COR-L47 (cell line): ENCODE results near the gene UVSSA.
"Not testable (repeated sequence)": the region's sequence is repeated elsewhere in the genome, so short reads cannot be mapped to it uniquely, and the experiment has no call there.

Source experiments
- DNase-seq: peaks from one replicate; lab custom pipeline; 2025; lab: John Stamatoyannopoulos, UW

Gene UVSSA

DNA sequence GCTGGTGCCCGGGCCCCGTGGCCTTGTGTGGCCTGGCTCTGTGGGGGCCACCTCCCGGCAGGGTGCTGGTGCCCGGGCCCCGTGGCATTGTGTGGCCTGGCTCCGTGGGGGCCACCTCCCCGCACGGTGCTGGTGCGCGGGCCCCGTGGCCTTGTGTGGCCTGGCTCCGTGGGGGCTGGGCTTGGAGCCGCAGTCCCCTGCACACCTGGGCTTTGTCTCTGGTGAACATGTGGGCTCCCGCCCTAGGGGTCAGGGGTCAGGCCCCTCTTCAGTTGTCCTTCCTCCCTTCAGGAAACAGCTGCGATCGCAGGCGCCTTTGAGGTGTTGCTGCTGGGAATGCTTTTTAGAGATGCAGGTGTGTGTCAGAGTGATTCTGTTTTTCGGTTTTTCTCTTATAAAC is 17.2 kb downstream of the UVSSA start:
- DNase-seq = no peak

- DNase-seq = no peak
Measured at GRCh38 chr4:1364748-1365147, 17.7 kb downstream of the UVSSA start.

DNA sequence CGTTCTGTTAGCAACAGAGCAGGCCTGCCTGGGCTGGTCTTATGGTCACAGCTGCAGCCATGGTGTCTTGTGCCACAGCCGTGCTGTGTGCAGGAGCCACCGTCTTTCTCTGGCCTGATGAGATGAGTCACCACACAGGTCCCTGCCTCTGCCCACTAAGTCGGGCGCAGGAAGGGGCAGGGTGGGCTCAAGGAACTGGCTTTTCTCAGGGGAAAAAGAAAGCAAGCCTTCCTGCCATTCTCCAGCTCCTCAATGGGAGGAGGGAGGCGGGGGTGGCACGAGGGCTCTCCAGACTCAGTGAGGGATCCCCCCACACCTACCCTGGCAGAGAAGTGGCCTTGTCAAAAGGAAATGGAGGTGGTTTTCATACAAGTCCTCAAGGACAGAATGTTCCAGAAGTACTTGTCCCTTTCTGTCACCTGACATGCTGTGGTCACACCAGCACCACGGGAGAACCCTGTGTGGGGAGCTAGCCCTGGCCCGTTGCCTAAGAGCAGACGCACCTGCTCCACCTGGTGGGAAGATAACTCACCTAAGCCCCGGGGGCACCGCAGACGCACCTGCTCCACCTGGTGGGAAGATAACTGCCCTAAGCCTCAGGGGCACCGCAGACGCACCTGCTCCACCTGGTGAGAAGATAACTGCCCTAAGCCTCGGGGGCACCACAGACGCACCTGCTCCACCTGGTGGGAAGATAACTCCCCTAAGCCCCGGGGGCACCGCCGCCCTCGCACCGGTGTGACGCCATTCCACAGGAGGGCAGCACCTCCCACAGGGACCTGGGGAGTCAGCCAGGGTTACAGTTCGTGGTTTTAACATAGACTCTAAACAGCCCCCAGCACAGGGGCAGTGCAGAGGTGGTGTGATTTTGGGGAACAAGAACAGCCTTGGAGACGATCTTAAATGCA is 18.5 kb downstream of the UVSSA start:
- DNase-seq = peak; percentile 83

GRCh38 chr4:1366371-1367229 is 19.6 kb downstream of the UVSSA start:
- DNase-seq = no peak

- DNase-seq = no peak
Measured at GRCh38 chr4:1367230-1367935, 20.4 kb downstream of the UVSSA start.

GRCh38 chr4:1367936-1368289 is 20.9 kb downstream of the UVSSA start:
- DNase-seq = no peak

DNA sequence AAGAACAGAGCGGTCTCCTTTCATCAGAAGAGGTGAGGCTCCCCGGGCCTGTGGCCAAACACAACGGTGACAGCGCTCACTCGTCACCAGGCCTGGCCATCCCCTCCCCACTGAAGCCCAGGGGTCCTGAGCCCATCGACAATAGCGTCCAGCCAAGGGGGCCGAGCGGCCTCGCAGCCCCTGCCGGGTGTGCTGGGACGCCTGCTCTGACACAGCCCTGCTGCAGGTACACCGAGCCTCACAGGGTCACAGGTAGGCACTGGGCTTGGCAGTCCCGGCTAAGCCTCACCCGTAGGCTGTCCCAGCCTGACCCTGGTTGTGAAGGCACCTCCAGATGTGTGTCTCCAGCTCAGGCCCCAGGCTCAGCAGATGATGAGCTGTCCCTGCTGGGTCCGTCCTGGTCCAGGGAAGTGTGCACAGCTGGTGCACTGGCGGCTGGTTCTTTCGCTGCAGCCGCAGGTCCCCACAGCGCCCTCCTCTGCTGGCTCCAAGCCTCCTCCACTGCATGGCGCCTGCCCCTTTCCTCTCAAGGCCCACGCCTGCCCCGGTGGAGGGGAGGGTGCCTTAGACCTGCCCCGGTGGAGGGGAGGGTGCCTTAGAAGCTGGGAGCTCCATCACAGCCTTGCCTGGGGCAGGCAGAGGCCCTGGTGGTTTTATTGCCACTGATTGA is 21.5 kb downstream of the UVSSA start:
- no peak for DNase-seq

GRCh38 chr4:1369091-1369450 is 22.1 kb downstream of the UVSSA start:
- no peak for DNase-seq

- no peak for DNase-seq
Measured at GRCh38 chr4:1369479-1370079, 22.6 kb downstream of the UVSSA start.

GRCh38 chr4:1370321-1371124 is 23.5 kb downstream of the UVSSA start:
- no peak for DNase-seq

GRCh38 chr4:1371176-1372165 is 24.5 kb downstream of the UVSSA start:
- no peak for DNase-seq

GRCh38 chr4:1372576-1372975 is 25.6 kb downstream of the UVSSA start:
- DNase-seq = not testable (repeated sequence)

GRCh38 chr4:1373892-1374705 is 27.1 kb downstream of the UVSSA start:
- DNase-seq = no peak

DNA sequence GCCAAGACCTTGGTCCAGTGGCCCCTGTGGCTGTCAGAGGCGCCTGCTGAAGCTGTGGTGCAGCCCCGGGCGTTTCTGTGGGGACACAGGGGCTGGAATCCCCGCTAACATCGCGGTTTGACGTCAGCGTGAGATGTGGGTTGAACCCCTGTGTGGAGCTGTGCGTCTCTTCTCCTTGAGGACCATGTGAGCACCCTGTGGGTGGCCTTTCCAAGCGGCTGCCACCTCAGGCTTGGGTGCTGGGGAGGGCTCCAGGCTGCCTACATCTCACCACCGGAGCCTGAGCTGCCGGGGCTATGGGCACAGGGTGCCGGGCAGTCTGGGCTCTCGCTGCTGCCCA is 27.7 kb downstream of the UVSSA start:
- no peak for DNase-seq

- no peak for DNase-seq
Measured at GRCh38 chr4:1375051-1375721, 28.2 kb downstream of the UVSSA start.

DNA sequence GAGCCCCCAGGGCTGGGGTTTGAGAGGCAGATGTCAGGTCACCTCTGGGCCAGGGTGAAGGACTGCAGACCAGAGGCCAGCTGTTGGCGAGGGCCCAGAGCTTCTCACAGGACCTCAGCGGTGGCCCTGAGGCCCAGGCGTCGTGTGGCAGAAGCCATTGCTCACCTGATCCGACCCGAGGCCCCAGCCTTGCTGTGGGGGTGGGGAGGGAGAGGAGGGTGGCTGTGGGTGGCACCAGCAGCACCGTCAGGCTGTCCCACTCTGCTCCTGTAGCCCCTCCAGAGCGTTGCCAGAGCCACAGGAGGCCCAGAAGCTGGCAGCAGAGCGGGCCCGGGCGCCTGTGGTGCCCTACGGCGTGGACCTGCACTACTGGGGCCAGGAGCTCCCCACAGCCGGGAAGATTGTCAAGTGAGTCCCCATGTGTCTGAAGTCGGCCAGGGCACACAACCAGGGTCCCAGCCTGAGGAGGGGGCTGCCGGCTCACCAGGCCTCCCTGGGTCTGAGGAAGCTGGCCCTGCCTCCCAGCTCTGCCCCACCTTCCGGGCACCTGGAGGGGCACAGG is 28.8 kb downstream of the UVSSA start:
- no peak for DNase-seq

DNA sequence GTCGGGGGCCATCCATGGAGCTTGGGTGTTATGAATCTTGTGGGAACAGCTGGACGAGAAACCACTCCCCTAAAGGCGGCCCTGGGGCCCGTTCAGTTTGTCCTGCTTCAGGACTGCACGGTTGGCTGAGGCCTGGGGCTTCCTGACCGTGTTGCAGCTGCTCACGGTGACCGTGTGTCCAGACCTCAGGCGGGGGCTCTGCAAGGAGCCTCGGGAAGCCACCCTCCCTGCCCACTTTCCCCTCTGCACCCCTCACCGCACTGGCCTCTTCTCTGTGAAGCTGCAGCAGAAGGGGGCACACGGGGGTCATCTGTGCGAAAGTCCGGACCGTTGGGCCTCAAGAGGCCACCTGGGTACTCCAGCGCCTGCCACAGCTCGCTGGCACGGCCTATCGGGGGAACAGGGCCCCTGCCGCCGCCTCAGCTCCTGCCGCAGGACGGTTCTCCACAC is 29.4 kb downstream of the UVSSA start:
- DNase-seq = no peak
